RWPE2 (cell line): Measurements from ENCODE around the gene SCN2B.

Experiments
- ATAC-seq: fragments of 200-7000 bp; cut with Tn5 transposase; 3 replicates; pipeline ENCODE4 v1.9.1; 2021; ENCODE audit warnings: low read depth
- DNase-seq: peaks from one replicate; pipeline ENCODE4 v3.0.0-alpha.2; 2020; ENCODE audit warnings: low spot score
- H3K27ac ChIP-seq: fragments of 450-650 bp; 2 replicates; pipeline ENCODE4 v1.5.1; 2017; ENCODE audit warnings: mild to moderate bottlenecking; ENCODE audit not compliant: poor library complexity, severe bottlenecking
- H3K27me3 ChIP-seq: fragments of 250-450 bp; sonication (Bioruptor Pico); 2 replicates; pipeline ENCODE4 v1.5.1; 2021; ENCODE audit warnings: mild to moderate bottlenecking, moderate library complexity; ENCODE audit not compliant: insufficient read depth, poor library complexity, severe bottlenecking
- H3K36me3 ChIP-seq: fragments of 250-450 bp; sonication (Bioruptor Pico); 2 replicates; pipeline ENCODE4 v1.5.1; 2020; ENCODE audit warnings: low read depth, mild to moderate bottlenecking, moderate library complexity
- H3K4me1 ChIP-seq: fragments of 250-450 bp; sonication (Bioruptor Pico); 2 replicates; pipeline ENCODE4 v1.5.1; 2021; ENCODE audit warnings: mild to moderate bottlenecking, moderate library complexity; ENCODE audit not compliant: insufficient read depth, poor library complexity, severe bottlenecking
- H3K4me3 ChIP-seq: fragments of 250-450 bp; sonication (Bioruptor Pico); 2 replicates; pipeline ENCODE4 v1.5.1; 2021; ENCODE audit warnings: mild to moderate bottlenecking, moderate library complexity; ENCODE audit not compliant: severe bottlenecking
- H3K9me3 ChIP-seq: fragments of 250-450 bp; sonication (Bioruptor Pico); 2 replicates; pipeline ENCODE4 v1.5.1; 2021; ENCODE audit warnings: mild to moderate bottlenecking, moderate library complexity; ENCODE audit not compliant: severe bottlenecking
- CTCF ChIP-seq: fragments of 450-650 bp; IDR thresholded peaks from one replicate; pipeline ENCODE4 v1.5.1; 2017; ENCODE audit warnings: mild to moderate bottlenecking, moderate library complexity; ENCODE audit not compliant: poor library complexity, severe bottlenecking

SCN2B gene

GRCh38 chr11:118155776-118156530 lies 20.5 kb downstream of the SCN2B start:
- Histone ChIP-seq H3K27ac (no peak overlapping the region), H3K36me3 (no peaks in the 10 kb centered on the region), H3K4me3 (no peak overlapping the region), H3K27me3 (peaks cover 25% of the 10 kb centered on the region), H3K4me1 (no peaks in the 10 kb centered on the region), H3K9me3 (no peaks in the 10 kb centered on the region)
- no peak for DNase-seq
- no peak for TF ChIP-seq CTCF
- no peak; the same call in 2 of the 3 replicates for ATAC-seq

DNA sequence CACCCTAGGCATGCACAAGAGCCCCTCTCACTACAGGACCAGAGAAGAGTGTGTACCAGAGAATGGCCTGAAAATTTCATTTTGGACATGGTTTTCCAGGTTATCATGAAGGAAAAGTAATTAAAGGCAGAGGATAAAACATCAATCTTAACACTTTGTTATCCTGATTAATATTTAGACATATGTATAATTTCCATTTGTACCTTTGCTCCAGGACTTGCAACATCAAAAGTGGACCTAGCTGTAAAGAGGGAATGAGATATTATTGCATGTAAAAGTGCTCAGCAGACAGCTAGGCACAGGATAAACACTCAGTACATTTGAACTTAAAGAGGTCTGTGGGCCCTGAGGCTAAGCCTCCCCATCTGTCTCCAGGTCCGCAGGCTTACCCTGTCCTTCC lies 21.8 kb downstream of the SCN2B start:
- Histone ChIP-seq H3K36me3 (no peaks in the 10 kb centered on the region), H3K9me3 (no peaks in the 10 kb centered on the region), H3K4me3 (no peak overlapping the region), H3K27me3 (peaks cover 25% of the 10 kb centered on the region), H3K4me1 (no peaks in the 10 kb centered on the region), H3K27ac (no peak overlapping the region)
- TF ChIP-seq CTCF: no peak
- DNase-seq (no peak), ATAC-seq (no peak)

GRCh38 chr11:118153976-118154375 lies 22.5 kb downstream of the SCN2B start:
- H3K4me3 ChIP-seq: no peak overlapping the region
- peaks cover 25% of the 10 kb centered on the region for H3K27me3 ChIP-seq
- H3K4me1 ChIP-seq: no peaks in the 10 kb centered on the region
- no peaks in the 10 kb centered on the region for H3K9me3 ChIP-seq
- H3K36me3 ChIP-seq: no peaks in the 10 kb centered on the region
- H3K27ac ChIP-seq: no peak overlapping the region
- no peak for ATAC-seq
- TF ChIP-seq CTCF: no peak
- no peak for DNase-seq

DNA sequence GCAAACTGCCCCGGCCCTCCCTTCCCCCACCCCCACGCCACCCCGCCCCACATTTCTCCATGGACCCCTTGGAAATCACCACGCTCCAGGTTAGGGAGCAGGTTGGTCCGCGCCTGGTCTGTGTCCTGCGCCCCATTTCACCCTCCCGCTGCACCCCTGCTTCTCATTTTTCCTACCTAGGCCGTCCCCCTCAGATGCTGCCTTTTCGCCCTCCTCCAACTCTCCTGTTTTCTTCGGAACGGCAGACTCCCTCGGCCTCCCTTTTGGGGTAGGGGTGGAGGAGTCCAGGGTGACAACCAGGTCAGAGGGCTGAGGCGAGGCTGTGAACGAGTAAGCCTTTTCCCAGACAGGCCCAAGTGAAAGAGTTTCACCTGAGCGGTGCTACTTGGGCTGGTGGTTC lies 22.9 kb downstream of the SCN2B start:
- Histone ChIP-seq H3K27ac (no peak overlapping the region), H3K27me3 (peaks cover 25% of the 10 kb centered on the region), H3K4me3 (no peak overlapping the region), H3K36me3 (no peaks in the 10 kb centered on the region), H3K4me1 (no peaks in the 10 kb centered on the region), H3K9me3 (no peaks in the 10 kb centered on the region)
- TF ChIP-seq CTCF: no peak
- ATAC-seq (no peak), DNase-seq (no peak)
